DLD1 (cell line): ENCODE data around the gene CACNA1S.

Experiments used
- in situ Hi-C: cut with HindIII; loops from 2 replicates; pipeline ENCODE4 v1.10.0; 2017; ENCODE audit warnings: low sequenced_read_pairs

Gene CACNA1S

DNA sequence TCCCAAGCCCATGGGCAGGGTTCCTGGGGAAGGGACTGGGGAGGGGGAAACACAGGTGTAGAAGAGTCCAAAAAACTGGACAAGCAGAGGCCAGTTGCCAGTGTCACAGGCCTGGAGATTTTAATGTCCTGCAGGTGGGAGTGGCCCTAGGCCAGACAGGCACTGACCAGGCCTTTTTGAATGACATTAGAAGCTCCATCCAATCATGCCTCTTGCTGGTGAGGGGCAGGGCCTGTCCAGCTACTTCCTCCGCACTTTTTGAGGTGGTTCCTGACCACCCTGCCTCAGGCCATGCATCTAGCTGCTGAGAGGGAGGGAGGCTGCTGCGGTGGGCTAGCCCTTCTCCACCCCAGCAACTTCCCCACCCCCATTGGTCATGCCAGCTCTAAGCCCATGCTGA, 72.8 kb downstream of the CACNA1S start:
- in situ Hi-C loops, result no loop called here

DNA sequence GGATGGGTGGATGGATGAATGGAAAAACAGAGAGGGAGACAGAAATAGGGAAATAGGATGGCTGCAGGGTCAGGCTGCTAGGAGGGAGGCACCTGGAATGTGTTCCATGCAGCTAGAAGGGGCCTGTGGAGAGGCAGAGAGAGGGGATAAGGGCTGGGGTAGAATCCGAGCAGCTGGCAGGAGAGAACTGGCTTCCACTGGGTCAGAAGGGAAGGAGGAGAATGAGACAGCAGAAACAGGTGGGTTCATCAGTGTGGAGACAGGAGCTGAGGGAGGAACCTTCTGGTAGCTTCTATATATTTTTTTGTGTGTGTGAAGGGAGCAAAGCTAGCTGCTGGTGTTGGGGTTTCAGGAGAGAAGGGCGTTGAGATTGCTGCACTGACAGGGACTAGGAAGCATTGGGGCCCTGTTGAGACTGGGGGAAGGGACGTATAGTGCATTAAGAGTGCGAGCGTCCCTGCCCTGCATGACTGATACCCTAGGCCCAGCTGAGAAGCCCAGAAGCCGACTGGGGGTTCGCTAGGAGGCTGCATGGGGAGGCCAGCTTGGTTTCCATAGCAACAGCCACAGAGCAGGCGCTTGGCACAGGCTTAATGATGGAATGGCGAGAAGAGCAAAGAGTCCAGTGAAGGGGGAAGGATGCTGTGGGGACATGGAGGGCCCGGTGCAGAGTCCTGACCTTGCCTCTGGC, 73.9 kb downstream of the CACNA1S start:
- in situ Hi-C loops, result no loop called here

DNA sequence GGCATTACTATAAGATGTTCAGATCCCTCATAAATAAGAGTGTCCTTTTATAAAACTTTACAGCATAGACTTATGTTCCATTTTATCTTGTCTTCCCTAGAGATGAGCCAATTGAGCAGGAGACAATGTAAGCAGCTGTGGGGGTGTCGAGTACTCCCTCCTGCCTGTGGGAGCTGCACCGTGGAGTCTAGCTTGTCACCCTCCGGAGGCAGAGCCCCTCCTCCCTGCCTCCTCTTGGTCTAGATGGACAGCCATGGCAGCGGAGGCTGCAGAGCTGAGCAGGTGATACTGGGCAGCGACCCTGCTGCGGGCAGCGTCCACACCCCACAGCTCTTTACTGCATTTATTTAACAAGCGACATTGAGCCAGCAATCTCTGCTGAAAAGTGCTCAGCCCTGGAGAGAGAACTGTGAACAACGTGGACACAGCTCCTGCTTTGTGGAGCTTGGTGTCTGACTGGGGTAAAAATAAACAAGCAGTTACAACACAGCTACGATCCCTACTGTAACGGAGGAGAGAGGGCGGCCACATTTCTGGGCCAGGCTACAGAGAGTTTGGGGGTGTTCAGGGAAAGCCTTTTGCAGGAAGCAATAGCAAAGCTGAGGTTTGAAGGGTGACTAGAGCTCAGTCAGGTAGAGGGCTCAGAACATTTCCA, 75.9 kb downstream of the CACNA1S start:
- in situ Hi-C loops, result no loop called here

DNA sequence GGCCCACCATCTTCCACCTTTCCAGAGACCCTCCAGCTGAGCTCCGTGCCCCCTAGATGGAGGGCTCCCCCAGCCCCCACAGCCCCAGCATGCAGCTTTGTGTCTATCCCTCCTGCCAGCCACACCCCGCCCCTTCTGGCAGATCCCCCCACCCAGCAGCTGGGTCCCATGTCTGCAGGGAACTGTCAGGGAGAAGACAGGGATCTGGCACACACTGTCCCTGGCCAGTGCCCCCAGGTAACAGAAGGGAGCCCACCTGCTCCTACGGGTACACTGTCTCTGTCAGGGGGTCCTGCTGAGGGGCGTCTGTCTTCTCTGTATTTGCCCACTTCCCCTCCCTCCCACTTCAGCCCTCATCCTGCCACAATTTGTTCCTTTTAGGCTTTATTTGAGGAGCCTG, 77.6 kb downstream of the CACNA1S start:
- in situ Hi-C loops, result no loop called here

DNA sequence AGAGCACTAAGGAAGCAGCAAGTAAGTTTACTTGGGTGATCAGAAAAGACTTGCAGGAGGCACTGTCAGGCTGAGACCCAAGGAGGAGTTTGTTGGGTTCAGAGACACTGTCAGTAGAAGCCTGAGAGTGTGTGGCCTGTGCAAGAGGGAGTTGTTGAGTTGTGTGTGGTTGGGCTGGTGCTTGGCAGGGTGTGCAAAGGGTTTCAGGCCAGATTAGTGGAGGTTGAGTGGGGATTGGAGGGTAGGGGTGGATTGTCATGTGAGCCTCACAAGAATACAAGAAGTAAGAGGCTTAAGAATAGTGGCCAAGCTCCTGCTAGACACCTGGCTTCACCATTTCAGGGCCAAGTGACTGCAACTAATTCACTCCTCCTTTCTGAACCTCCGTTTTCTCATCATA, 79.8 kb downstream of the CACNA1S start:
- in situ Hi-C loops, result no loop called here

DNA sequence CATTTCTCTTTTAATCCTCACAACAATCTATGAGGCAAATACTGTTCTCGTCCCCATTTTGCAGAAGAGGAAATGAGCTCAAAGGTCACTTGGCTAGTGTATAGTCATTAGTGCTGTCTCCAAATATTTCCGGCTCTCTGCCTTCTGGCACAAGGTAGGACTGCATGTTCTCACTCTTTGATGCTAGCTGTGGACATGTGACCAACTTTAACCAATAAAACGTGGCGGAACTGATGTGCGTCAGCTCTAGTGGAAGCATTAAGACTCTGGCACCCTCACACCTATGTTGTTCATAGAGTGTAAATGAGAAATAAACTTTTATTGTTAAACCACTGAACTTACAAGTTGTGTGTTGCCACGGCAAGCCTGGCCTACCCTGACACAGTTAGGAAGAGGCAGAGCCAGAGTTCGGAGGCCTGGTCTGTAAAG, 83.8 kb downstream of the CACNA1S start:
- in situ Hi-C loops, result no loop called here

DNA sequence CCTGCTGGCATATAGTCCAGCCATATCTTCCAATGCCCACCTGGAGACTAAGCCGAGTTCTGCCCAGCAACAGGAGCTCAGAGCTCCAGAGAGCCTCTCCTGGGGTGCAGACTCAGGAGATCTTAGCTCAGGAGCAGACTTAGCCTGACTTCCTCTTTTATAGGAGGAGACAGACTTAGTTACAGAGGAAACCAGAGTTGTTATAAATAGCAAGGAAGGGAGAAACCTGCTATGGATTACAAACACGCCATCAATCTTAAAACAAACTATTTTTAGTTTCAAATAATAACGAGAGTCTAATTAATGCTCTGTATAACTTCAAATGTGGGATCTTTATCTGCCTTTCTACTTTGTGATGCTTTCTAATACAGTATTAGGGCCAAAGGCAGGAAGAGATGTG, 85.4 kb downstream of the CACNA1S start:
- in situ Hi-C loops, result no loop called here

DNA sequence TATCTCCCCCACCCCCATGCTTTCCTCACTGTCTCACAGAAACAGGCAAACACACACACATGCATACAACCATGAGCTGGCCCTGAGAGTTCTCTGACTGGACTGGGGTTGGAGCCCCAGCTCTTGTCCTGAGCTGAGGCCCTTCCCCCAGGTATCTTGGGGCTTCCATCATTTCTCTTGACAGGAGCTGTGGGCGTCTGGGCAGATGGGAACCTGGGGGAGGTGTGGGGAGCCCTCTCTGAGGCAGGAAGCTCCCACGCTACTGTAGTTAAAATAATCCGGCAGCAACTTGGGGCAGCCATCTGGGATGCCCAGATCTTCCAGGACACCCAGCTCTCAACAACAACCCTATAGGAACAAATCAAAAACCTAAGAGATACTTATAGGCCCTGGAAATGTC, 86.0 kb downstream of the CACNA1S start:
- in situ Hi-C loops, result no loop called here

DNA sequence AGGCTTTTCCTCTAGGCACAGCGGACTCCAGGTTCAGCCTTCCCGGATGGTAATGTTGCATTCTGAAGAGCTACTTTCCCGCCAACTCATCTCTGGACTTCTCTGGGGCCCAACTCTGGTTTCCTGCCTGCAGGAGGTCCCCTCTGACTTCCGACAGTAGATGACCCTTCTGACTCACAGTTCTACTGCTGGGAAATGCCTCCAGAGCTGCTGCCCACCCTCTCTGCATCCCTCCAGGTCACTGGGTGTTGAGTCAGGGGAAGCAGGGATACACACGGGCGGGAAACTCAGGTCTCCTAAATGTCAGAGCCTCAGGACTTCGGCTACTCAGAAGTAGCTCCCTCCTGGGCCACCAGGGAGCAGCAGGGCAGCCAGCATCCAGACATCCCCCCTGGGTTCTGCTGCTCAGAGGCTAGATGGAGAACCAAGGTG, 86.6 kb downstream of the CACNA1S start:
- in situ Hi-C loops, result no loop called here

DNA sequence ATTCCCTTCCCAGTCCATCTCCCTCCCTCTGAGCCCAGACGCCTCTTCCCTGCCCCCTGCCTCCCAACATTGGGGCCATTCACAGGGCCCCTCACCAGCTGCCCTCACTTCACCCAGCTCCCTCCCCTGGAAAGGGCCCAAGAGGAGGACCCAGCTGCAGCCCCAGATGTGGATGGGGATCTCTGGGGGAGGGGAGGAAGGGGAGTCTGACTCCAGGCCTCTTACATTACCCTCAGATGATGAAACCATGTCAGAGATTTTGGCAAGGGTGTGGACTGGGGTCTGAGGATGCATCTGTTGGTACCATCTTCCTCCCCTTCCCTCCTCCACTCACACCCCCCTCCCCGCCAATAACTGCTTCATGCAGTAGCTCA, 87.6 kb downstream of the CACNA1S start:
- in situ Hi-C loops, result no loop called here

DNA sequence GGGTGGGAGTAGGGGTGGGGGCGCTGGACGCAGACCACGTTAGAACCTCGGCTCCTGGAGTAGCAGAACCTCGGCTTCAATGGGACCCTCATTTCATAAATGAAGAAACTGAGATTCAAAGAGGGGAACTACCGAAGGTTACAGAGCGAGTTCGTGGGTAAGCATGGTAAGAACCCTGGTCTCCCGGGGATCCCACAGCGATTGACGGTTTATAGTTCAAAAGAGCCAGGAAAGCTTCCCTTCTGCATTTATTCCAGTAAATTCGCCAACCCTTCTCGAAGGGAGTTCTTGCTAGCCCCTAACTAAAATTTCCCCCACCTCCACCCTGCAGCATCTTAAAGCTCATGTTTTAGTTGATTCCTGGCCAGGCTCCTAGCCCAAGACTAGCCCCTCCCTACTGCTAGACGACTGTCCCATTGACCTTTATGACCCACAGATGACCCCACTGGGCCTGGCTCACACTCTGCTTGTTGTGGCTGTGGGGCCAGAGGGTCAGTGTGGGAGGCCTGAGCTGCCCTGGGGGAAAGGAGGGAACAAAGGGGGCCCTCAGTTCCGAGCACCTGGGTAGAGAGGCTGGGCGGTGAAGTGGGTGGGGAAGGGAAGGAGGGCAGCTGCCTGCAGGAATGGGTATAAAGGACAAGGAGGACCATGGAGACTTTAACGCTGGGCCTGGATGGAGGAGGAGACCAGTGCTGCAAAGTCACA, 88.2 kb downstream of the CACNA1S start:
- in situ Hi-C loops, result no loop called here

DNA sequence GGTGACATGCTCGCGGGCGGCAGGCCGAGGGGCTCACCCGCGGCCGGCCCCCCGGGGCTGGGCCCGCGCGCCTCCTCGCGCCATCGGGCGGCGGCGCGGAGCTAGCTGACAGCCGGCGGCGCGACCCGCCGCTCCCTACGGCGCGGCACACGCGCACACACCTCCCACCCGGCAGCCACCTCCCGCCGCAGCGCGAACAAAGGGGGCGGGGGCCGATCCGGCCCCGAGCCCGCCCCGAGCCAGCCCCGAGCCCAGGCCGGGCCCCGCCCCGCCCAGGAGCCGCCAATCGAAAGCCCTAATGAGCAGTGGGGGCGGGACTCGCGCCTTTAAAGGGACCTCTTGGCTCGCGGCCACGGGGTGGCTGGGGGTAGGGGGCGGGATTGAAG, 88.7 kb downstream of the CACNA1S start, which contains the start of gene KIF21B:
KIF21B (minus strand) TSS at position 198 of the 386 bp plus-strand sequence. CDS start 331 bp downstream, outside the sequence.
- in situ Hi-C loops, result no loop called here

DNA sequence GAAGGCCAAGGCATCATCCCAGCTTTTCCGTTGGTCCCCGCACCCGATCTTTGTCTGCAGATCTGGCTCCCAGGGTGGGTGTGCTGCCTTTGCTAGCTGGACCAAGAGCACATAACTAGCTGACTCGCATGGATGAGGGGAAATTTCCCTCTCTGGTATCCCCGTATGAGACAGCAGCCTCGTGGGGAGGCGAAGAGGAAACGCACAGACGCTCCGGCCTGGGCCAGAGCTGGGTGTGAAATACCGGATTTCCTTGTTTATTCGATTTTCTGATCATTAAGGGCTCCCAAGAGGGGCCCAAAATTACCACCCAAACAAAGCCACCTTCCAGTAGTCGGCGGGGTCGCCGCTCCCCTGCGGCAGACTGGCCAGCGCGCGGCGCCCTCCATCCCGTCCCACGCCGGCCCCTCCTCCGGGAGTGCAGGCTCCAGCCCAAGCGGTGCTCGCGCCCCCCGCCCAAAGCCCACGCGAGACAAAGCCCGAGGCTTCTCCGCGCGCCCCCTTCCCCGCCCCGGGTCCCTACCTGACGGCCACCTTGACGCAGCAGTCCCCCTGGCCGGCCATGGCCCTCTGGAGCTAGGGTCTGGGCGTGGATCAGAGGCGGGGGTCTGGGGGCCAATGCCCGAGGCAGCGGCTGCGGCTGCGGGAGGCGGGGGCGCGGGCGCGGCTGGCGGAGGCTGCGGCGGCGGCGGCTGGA, 89.3 kb downstream of the CACNA1S start:
- in situ Hi-C loops, result no loop called here

DNA sequence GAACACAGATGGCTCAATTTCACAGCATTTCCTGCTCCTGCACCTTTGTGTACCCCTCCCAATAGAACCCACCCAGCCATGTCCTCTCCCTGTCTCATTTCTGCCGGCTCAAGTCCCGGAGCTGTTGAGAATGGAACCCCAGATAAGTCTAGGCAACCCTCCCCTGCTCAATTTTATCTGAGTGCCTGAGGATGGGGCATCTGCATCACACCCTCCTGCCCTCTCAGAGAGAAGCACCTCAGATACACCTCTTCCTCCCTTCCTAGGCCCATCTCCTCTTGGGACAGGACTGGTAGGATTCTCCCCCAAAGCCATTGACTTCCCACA, 89.8 kb downstream of the CACNA1S start:
- in situ Hi-C loops, result no loop called here

DNA sequence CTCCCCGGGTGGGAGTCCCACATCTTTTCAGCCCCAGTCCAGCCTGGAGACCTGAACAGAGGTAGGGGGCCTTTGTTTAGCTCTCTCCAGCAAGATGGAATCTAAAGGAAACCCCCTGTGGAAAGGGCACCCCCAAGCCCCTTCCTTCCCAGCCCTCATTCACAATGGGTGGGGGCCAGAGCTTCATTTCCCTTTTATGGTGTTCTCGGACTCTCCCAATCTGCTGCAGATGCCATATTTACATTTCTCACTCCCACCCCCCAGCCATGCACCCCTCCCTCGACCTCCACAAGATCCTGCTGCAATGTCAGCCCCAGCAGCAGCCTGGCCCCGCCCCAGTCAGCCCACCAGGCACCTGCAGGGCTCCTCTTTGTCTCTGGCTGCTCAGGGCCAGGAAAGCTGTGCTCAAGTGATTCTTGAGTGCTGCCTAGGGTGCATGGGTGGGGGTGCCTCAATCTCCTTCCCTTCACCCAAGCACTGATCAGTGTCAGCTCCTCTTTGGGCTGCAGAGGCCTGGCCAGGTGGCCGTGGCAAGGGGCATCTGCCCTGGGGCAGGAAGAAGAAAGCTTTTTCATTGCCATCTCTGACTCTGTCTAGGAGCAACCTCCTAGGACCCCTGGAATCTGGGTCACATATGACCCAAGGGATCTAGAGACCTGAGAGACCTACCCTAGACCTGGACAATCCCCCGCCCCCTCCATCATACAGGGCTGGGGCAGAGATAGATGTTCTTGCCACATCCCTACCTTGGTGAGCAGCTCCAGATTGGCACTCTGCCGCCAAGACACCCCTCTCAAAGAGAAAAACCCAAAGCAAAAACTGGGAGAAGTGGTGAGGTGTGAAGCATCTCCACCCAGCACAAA, 90.4 kb downstream of the CACNA1S start:
- in situ Hi-C loops, result no loop called here

DNA sequence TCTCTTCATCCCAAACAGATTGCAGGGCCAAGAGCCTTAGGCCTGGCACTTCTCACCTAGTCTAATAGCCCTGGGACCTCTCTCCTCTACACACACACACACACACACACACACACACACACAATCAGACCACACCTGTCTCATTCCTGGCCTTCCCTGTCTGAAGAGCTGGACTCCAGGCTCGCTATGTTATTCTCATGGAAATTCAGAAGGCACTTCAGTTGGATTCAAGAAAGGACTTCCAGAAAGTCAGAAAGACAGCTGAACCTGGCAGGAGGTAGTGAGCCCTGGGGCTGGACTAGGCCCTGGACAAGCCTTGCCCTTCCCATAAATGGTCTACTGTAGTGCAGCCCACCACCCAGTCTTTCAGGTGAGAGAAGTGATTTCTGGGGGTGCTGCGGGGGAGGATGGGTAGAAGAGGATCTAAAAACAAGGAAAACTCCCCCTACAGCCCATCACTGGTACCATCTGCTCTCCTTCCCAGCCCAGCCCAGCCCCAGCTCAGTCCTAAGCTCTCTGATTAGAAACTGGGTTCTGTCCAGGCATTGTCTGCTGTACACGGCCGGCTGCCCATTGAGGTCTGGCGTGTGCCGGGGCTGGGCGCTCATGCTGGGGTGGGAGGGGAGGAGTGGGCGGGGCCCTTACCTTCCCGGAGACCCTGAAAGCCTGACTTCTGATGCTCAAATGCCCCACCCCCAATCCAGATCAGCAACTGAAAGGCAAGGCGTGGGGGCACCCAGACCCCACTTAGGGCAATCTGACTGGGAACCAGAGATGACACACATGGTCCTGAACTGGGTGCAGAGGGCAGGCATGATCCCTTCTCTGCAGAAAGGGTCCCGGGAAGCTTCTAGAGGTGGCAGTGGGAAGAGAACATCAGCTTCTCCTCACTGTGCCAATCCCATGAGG, 91.3 kb downstream of the CACNA1S start:
- in situ Hi-C loops, result no loop called here

DNA sequence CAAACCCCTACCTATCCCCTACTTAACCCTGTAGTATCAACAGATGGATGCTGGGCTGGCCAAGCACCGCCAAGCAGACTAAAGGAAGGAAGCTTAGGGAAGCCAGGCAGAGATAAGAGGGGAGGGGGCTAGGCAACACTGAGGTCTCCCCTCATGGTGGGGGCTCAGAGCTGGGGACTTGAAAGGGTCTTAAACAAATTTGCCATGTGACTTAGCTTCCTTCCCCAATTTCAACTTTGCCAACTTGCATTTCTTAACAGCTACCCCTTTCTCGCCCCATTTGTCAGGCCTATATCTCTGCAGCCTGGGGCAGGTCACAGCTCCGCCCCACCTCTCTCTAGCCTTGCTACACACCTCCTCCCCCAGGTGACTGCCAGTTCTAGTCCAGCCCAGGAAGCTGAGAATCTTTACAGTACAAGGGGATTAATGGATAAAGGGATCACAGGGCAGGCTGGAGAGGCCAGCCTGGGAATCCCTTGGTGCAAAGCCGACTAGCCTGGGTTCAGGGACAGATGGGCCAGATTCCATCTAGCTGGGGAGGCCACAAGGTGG, 92.1 kb downstream of the CACNA1S start:
- in situ Hi-C loops, result no loop called here

DNA sequence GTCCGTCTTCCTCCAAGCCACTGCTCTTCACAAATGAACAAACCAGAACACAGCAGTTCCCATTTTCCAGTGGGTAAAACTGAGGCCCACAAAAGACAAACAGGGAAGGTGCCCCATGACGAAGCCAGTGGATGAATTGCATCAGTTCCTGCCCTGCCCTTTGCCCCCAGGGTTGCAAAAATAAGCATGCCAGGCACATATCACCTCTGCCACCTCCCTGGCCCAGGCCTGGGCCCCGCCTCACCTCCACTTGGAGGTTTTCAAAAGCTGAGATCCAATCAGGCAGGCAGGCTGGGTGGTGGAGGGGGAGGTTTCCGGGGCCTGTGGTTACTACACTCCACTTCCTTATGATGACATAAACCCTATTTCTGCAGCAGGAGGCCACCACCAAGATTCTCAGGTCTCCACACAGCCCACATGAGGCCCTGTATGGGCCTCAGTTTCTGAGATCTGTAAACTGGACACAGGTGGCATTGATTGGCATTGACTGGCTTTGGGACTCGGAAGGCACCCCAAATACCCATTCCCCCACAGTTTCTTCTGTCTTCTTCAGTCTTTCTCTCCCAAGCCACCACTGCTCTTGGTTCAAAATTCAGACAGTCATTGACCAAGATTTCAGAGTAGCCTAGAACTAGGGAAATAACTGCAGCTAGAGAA, 92.8 kb downstream of the CACNA1S start:
- in situ Hi-C loops, result no loop called here

DNA sequence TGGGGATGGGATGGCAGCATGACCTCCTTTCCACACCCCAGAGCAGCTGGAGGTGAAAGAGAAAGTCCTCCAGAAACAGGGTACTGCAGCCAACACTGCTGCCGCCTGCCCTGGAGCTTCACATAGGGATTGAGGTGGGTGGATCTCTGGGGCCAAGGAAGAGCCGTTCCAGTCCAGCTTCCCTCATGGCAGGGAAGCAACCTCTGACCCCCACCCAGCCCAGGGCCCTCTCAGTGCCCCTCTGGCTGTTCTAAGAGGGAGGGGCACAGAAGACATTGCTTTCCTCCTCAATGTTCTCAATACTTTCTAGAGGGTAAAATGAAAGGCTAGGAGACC, 94.4 kb downstream of the CACNA1S start:
- in situ Hi-C loops, result no loop called here
